Mesendoderm (in vitro differentiated cells): ENCODE measurements around the gene TRERF1.

Experiments
- DNase-seq: peaks from one replicate; pipeline ENCODE4 v3.0.0; 2013
- H2AK5ac ChIP-seq: 2 replicates; pipeline ENCODE4 v1.6.1; 2013; ENCODE audit warnings: low read length, inconsistent platforms
- H2BK120ac ChIP-seq: 2 replicates; pipeline ENCODE4 v1.6.1; 2013; ENCODE audit warnings: low read depth, mild to moderate bottlenecking, low read length, moderate library complexity, mixed read lengths
- H2BK15ac ChIP-seq: replicated peaks from 2 replicates; pipeline ENCODE4 v1.6.1; 2013; ENCODE audit warnings: low read depth, mild to moderate bottlenecking, moderate library complexity
- H2BK5ac ChIP-seq: 2 replicates; pipeline ENCODE4 v1.6.1; 2013; ENCODE audit warnings: low read length, inconsistent platforms
- H3K18ac ChIP-seq: 2 replicates; pipeline ENCODE4 v1.6.1; 2013; ENCODE audit warnings: mild to moderate bottlenecking, low read length, mixed read lengths
- H3K23ac ChIP-seq: one replicate; pipeline ENCODE4 v1.6.1; 2013; ENCODE audit warnings: low read length
- H3K27ac ChIP-seq: 2 replicates; pipeline ENCODE4 v1.5.1; 2013; ENCODE audit warnings: low read depth, mild to moderate bottlenecking, inconsistent platforms, low read length, moderate library complexity
- H3K27me3 ChIP-seq: 2 replicates; pipeline ENCODE4 v1.6.1; 2013; ENCODE audit warnings: low read length, control low read depth, mild to moderate bottlenecking, inconsistent platforms; ENCODE audit not compliant: insufficient read depth, poor library complexity
- H3K36me3 ChIP-seq: 2 replicates; pipeline ENCODE4 v1.6.1; 2013; ENCODE audit warnings: low read length, inconsistent platforms; ENCODE audit not compliant: control insufficient read depth, insufficient read depth
- H3K4ac ChIP-seq: one replicate; pipeline ENCODE4 v1.6.1; 2013; ENCODE audit warnings: low read depth, mild to moderate bottlenecking, low read length, moderate library complexity
- H3K4me1 ChIP-seq: 2 replicates; pipeline ENCODE4 v1.6.1; 2013; ENCODE audit warnings: low read depth, low read length, inconsistent platforms; ENCODE audit not compliant: control insufficient read depth
- H3K4me2 ChIP-seq: 2 replicates; pipeline ENCODE4 v1.6.1; 2013; ENCODE audit warnings: low read length
- H3K4me3 ChIP-seq: 2 replicates; pipeline ENCODE4 v1.5.1; 2013; ENCODE audit warnings: mild to moderate bottlenecking, low read length
- H3K56ac ChIP-seq: one replicate; pipeline ENCODE4 v1.6.1; 2013; ENCODE audit warnings: low read length
- H3K79me1 ChIP-seq: 2 replicates; pipeline ENCODE4 v1.6.1; 2013; ENCODE audit warnings: low read length, inconsistent platforms
- H3K79me2 ChIP-seq: 2 replicates; pipeline ENCODE4 v1.6.1; 2013; ENCODE audit warnings: mild to moderate bottlenecking, low read length; ENCODE audit not compliant: control insufficient read depth, insufficient read depth
- H3K9ac ChIP-seq: 2 replicates; pipeline ENCODE4 v1.6.1; 2013; ENCODE audit warnings: low read length, inconsistent platforms
- H4K5ac ChIP-seq: one replicate; pipeline ENCODE4 v1.6.1; 2013; ENCODE audit warnings: low read length
- H4K8ac ChIP-seq: one replicate; pipeline ENCODE4 v1.6.1; 2013; ENCODE audit warnings: low read depth, mild to moderate bottlenecking, control low read depth, low read length, moderate library complexity
- WGBS: extraction: QIAGEN DNeasy Blood & Tissue Kit; methylation state at CpG from one replicate; pipeline ENCODE4 v1.1.7; 2013; ENCODE audit warnings: low lambda C conversion rate, missing lambda C conversion rate; ENCODE audit not compliant: insufficient coverage; ENCODE audit errors: extremely low coverage; 5-methylcytosine and 5-hydroxymethylcytosine counted together

TRERF1 gene

DNA sequence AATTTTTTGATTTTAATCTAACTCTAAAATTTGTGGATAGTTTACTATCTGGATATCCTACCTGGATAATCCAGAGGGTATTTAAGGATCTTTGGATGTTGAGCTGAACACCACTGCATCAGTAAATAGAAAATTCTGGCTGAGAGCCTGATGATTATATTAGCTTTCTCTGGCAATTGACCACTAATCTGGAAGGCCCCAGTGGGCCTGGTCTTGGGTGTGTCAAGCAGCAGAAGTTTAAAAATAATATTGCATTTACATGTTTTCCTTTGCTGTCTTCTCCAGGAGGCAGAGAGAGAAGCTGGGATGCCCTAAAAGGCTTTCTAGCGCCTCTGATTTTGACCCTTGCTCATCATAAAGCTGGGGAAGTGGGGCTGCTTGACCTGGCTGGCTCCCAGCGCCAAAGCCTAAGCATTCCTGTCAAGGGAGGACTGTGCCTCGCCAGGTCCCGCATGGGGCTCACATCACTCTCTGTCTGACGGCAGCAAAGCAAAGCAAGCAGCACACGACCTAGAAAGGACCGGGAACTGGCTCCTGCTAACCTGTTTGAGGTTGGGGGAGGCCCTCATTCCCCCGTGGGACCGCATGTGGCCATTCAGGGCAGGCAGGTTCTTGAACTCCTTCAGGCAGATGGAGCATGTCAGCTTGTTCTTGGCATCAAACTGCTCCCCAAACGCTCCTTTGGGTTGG, 187.4 kb downstream of the TRERF1 start:
- H3K79me2 ChIP-seq = no peaks in the 10 kb centered on the region
- no peak overlapping the region for H3K4me3 ChIP-seq
- H3K4me2 ChIP-seq = no peak overlapping the region
- no peak overlapping the region for H2BK5ac ChIP-seq
- no peak for DNase-seq
- H3K36me3 ChIP-seq = no peaks in the 10 kb centered on the region
- H4K8ac ChIP-seq = no peak overlapping the region
- no peak overlapping the region for H3K23ac ChIP-seq
- H3K79me1 ChIP-seq = no peaks in the 10 kb centered on the region
- H3K4me1 ChIP-seq = peaks cover 3% of the 10 kb centered on the region
- no peak overlapping the region for H3K27ac ChIP-seq
- no peak overlapping the region for H3K4ac ChIP-seq
- no CpG with 5 or more reads among the region's 10 CpGs for WGBS
- no peak overlapping the region for H2BK15ac ChIP-seq
- H3K27me3 ChIP-seq = no peaks in the 10 kb centered on the region
- H2BK120ac ChIP-seq = no peak overlapping the region
- no peak overlapping the region for H3K56ac ChIP-seq
- H3K9ac ChIP-seq = no peak overlapping the region
- no peak overlapping the region for H2AK5ac ChIP-seq
- H4K5ac ChIP-seq = no peak overlapping the region
- no peak overlapping the region for H3K18ac ChIP-seq

DNA sequence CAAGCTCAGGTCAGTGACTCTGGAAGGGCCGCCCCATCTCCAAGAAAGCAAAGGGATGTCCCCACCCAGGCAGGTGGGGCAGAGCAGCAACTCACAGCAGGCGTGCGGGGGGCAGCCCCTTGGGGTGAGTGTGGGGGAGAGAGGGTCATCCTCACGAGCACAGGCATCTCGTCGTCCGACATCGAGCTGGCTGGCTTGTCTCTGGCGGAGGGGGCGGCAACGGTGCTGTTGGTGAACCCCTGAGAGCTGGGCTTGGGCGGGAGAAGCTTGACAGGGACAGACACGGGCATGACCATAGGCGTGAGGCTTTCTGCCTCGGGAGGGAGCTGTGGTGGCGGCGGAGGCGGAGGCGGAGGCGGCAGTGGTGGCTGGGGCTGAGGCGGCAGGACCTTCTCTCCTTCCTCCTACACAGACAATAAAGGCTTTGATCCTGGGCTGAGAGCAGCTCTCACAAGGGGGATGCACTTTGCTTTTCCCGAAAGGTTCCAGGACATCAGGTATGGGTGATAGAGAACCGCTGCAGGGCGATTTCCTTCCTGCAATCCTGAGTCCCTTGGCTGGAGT, 188.5 kb downstream of the TRERF1 start:
- no peak overlapping the region for H2BK15ac ChIP-seq
- no peak overlapping the region for H2BK5ac ChIP-seq
- H3K4ac ChIP-seq = no peak overlapping the region
- H3K4me2 ChIP-seq = no peak overlapping the region
- no CpG with 5 or more reads among the region's 24 CpGs for WGBS
- no peak overlapping the region for H3K18ac ChIP-seq
- no peak overlapping the region for H4K8ac ChIP-seq
- H2AK5ac ChIP-seq = no peak overlapping the region
- no peaks in the 10 kb centered on the region for H3K36me3 ChIP-seq
- no peak overlapping the region for H3K23ac ChIP-seq
- DNase-seq = peak; percentile 26
- no peak overlapping the region for H2BK120ac ChIP-seq
- H3K4me3 ChIP-seq = no peak overlapping the region
- H3K4me1 ChIP-seq = peaks cover 4% of the 10 kb centered on the region
- no peaks in the 10 kb centered on the region for H3K79me2 ChIP-seq
- no peak overlapping the region for H3K9ac ChIP-seq
- no peaks in the 10 kb centered on the region for H3K79me1 ChIP-seq
- no peaks in the 10 kb centered on the region for H3K27me3 ChIP-seq
- no peak overlapping the region for H3K27ac ChIP-seq
- H3K56ac ChIP-seq = peak overlapping the region; percentile 2
- no peak overlapping the region for H4K5ac ChIP-seq

- H3K79me2 ChIP-seq = no peaks in the 10 kb centered on the region
- H3K4me2 ChIP-seq = peak overlapping the region; percentile 42
- H3K4me1 ChIP-seq = peaks cover 16% of the 10 kb centered on the region
- DNase-seq = peak; percentile 65
- H2BK5ac ChIP-seq = no peak overlapping the region
- H3K18ac ChIP-seq = no peak overlapping the region
- no peak overlapping the region for H3K23ac ChIP-seq
- H2BK15ac ChIP-seq = no peak overlapping the region
- H3K79me1 ChIP-seq = no peaks in the 10 kb centered on the region
- H3K9ac ChIP-seq = peak overlapping the region; percentile 56
- H3K4ac ChIP-seq = no peak overlapping the region
- no peaks in the 10 kb centered on the region for H3K27me3 ChIP-seq
- peak overlapping the region; percentile 73 for H3K56ac ChIP-seq
- H3K36me3 ChIP-seq = no peaks in the 10 kb centered on the region
- no peak overlapping the region for H4K8ac ChIP-seq
- no peak overlapping the region for H2BK120ac ChIP-seq
- WGBS = no CpG with 5 or more reads among the region's 11 CpGs
- no peak overlapping the region for H2AK5ac ChIP-seq
- H3K4me3 ChIP-seq = no peak overlapping the region
- no peak overlapping the region for H3K27ac ChIP-seq
- H4K5ac ChIP-seq = no peak overlapping the region
Observed at GRCh38 chr6:42260972-42261371, 190.8 kb downstream of the TRERF1 start.

- Histone ChIP-seq H2BK15ac (no peak overlapping the region), H3K4me2 (peak overlapping the region; percentile 42), H4K5ac (no peak overlapping the region), H3K4ac (no peak overlapping the region), H3K4me3 (no peak overlapping the region), H3K9ac (peak overlapping the region; percentile 56), H3K27ac (no peak overlapping the region), H4K8ac (no peak overlapping the region), H2AK5ac (no peak overlapping the region), H3K79me1 (no peaks in the 10 kb centered on the region), H3K27me3 (no peaks in the 10 kb centered on the region), H3K18ac (no peak overlapping the region), H3K23ac (no peak overlapping the region), H2BK5ac (no peak overlapping the region), H3K56ac (peak overlapping the region; percentile 73), H3K4me1 (peaks cover 16% of the 10 kb centered on the region), H3K79me2 (no peaks in the 10 kb centered on the region), H2BK120ac (no peak overlapping the region), H3K36me3 (no peaks in the 10 kb centered on the region)
- no CpG with 5 or more reads among the region's 7 CpGs for WGBS
- peak; percentile 60 for DNase-seq
Observed at GRCh38 chr6:42260396-42260888, 191.3 kb downstream of the TRERF1 start.

- no CpG with 5 or more reads among the region's 10 CpGs for WGBS
- no peak overlapping the region for H3K56ac ChIP-seq
- no peak overlapping the region for H2BK120ac ChIP-seq
- H3K27ac ChIP-seq = no peak overlapping the region
- no peaks in the 10 kb centered on the region for H3K27me3 ChIP-seq
- H3K4me3 ChIP-seq = no peak overlapping the region
- H3K4ac ChIP-seq = no peak overlapping the region
- H2BK15ac ChIP-seq = no peak overlapping the region
- DNase-seq = no peak
- no peak overlapping the region for H4K8ac ChIP-seq
- no peak overlapping the region for H2BK5ac ChIP-seq
- H3K18ac ChIP-seq = no peak overlapping the region
- no peak overlapping the region for H2AK5ac ChIP-seq
- no peak overlapping the region for H3K9ac ChIP-seq
- H3K4me1 ChIP-seq = peaks cover 16% of the 10 kb centered on the region
- no peaks in the 10 kb centered on the region for H3K36me3 ChIP-seq
- H4K5ac ChIP-seq = no peak overlapping the region
- no peaks in the 10 kb centered on the region for H3K79me2 ChIP-seq
- no peak overlapping the region for H3K23ac ChIP-seq
- no peak overlapping the region for H3K4me2 ChIP-seq
- H3K79me1 ChIP-seq = no peaks in the 10 kb centered on the region
Observed at GRCh38 chr6:42259841-42260395, 191.8 kb downstream of the TRERF1 start.
